A549 treated with ZK216348 at 1 μM for 4 hours (cell line): ENCODE data around the gene MLN. TPM values are rescaled to one million over a fixed set of nuclear protein-coding genes. Genes with fewer than 3 reads are reported as not detected.

Experiments used
- total RNA-seq: library from RNA; stranded (reverse); fragments of 200-300 nt; extraction: Qiagen RNA extraction; gene quantifications from 5 replicates; pipeline ENCODE4 v1.2.3, GENCODE V29; 2022; ENCODE audit warnings: low read depth

MLN gene
- total RNA-seq, result not detected in 5 replicates

GRCh38 chr6:33803571-33804053 lies at the start of gene MLN:
MLN (minus strand) TSS chr6:33804003; CDS start chr6:33801163, 2,840 bp downstream.

GRCh38 chr6:33788694-33789549 lies 14.9 kb downstream of the MLN start, which contains the start of gene LEMD2:
LEMD2 (minus strand) TSS chr6:33789130; CDS start chr6:33789116, 14 bp downstream.

GRCh38 chr6:33746651-33747100 lies 57.1 kb downstream of the MLN start, which contains the start of gene IP6K3:
IP6K3 (minus strand) TSS chr6:33746905; CDS start chr6:33735476, 11,429 bp downstream.

Other genes starting within 250 kb of the MLN start
- 28.0 to 41.5 TPM (median 40.7 TPM) in 5 replicates for gene BAK1, start 223.7 kb downstream of the MLN start, total RNA-seq
- gene ITPR3, start 182.7 kb downstream of the MLN start, total RNA-seq, result 25.9 to 56.8 TPM (median 47.0 TPM) in 5 replicates
- gene UQCC2, start 92.3 kb downstream of the MLN start, total RNA-seq, result 85.3 to 107 TPM (median 97.0 TPM) in 5 replicates
- 0.27 to 0.52 TPM (median 0.33 TPM) in 5 replicates for gene IP6K3, start 57.1 kb downstream of the MLN start, total RNA-seq
- 39.8 to 45.6 TPM (median 42.8 TPM) in 5 replicates for gene LEMD2, start 14.9 kb downstream of the MLN start, total RNA-seq